ENCODE results near the gene SLC2A4.

SLC2A4 gene

GRCh38 chr17:7279448-7279847, 2.1 kb upstream of the SLC2A4 start:
- no peak for DNase-seq (ENCODE audit: low spot score)

GRCh38 chr17:7280519-7281073, 922 bp upstream of the SLC2A4 start:
- DNase-seq (ENCODE audit: low spot score), result peak; percentile 83

- DNase-seq (ENCODE audit: low spot score), result no peak
Observed at GRCh38 chr17:7281953-7282751, 634 bp downstream of the SLC2A4 start.

- no peak for DNase-seq (ENCODE audit: low spot score)
Observed at GRCh38 chr17:7282752-7283321, 1.3 kb downstream of the SLC2A4 start.

GRCh38 chr17:7283471-7284216, 2.1 kb downstream of the SLC2A4 start:
- no peak for DNase-seq (ENCODE audit: low spot score)

- DNase-seq (ENCODE audit: low spot score), result no peak
Observed at GRCh38 chr17:7284911-7285310, 3.4 kb downstream of the SLC2A4 start.

GRCh38 chr17:7285679-7286078, 4.2 kb downstream of the SLC2A4 start:
- DNase-seq (ENCODE audit: low spot score), result no peak

GRCh38 chr17:7289256-7290032, 7.9 kb downstream of the SLC2A4 start:
- DNase-seq (ENCODE audit: low spot score), result no peak

- DNase-seq (ENCODE audit: low spot score), result no peak
Observed at GRCh38 chr17:7290166-7290565, 8.6 kb downstream of the SLC2A4 start.

- DNase-seq (ENCODE audit: low spot score), result no peak
Observed at GRCh38 chr17:7290685-7291084, 9.2 kb downstream of the SLC2A4 start.

- no peak for DNase-seq (ENCODE audit: low spot score)
Observed at GRCh38 chr17:7292194-7292593, 10.7 kb downstream of the SLC2A4 start.

GRCh38 chr17:7292729-7293128, 11.2 kb downstream of the SLC2A4 start:
- no peak for DNase-seq (ENCODE audit: low spot score)

GRCh38 chr17:7293159-7293558, 11.6 kb downstream of the SLC2A4 start:
- no peak for DNase-seq (ENCODE audit: low spot score)

- DNase-seq (ENCODE audit: low spot score), result no peak
Observed at GRCh38 chr17:7293816-7294613, 12.5 kb downstream of the SLC2A4 start.

GRCh38 chr17:7294614-7295153, 13.2 kb downstream of the SLC2A4 start, which contains the start of gene YBX2:
Gene YBX2, minus strand, starts transcription at chr17:7294639. Its CDS starts 139 bp downstream, at chr17:7294500.
- peak; percentile 76 for DNase-seq (ENCODE audit: low spot score)

- DNase-seq (ENCODE audit: low spot score), result no peak
Observed at GRCh38 chr17:7295230-7296180, 14.0 kb downstream of the SLC2A4 start.

GRCh38 chr17:7296189-7296861, 14.8 kb downstream of the SLC2A4 start:
- peak; percentile 68 for DNase-seq (ENCODE audit: low spot score)

GRCh38 chr17:7304179-7304578, 22.7 kb downstream of the SLC2A4 start:
- no peak for DNase-seq (ENCODE audit: low spot score)

Data from activated CD4-positive, alpha-beta T cell treated with anti-CD3 and anti-CD28 coated beads, Interleukin-2, Interleukin-4, amounts not matched to agents 100 ng/mL and 50 ng/mL, durations not matched to agents 16 hours and 8 hours (primary cell).